ENCODE data around the gene CAMTA1.

Gene CAMTA1

GRCh38 chr1:7076117-7076516, 290.9 kb downstream of the CAMTA1 start:
- DNase-seq: no peak
- no peaks in the 10 kb centered on the region for H3K4me1 ChIP-seq (ENCODE audit: low read length)
- H4K20me1 ChIP-seq (ENCODE audit: insufficient read depth, low read length): no peaks in the 10 kb centered on the region
- H3K36me3 ChIP-seq (replicated peaks; ENCODE audit: insufficient read depth, low read length): no peaks in the 10 kb centered on the region
- TF ChIP-seq EZH2 (optimal IDR thresholded peaks at IDR 0.05; ENCODE audit: low read depth, low read length) (no peak), CTCF (IDR thresholded peaks at IDR 0.05; ENCODE audit: low read length) (no peak), EZH2phosphoT487 (IDR thresholded peaks at IDR 0.05; ENCODE audit: low read length) (no peak)
- H3K27ac ChIP-seq (ENCODE audit: low read length): no peak overlapping the region
- H2AFZ ChIP-seq (ENCODE audit: low read length): no peak overlapping the region
- no peaks in the 10 kb centered on the region for H3K9me3 ChIP-seq (replicated peaks; ENCODE audit: insufficient read depth, low read length)
- H3K4me3 ChIP-seq (ENCODE audit: low read length): no peak overlapping the region
- H3K9ac ChIP-seq (ENCODE audit: low read length): no peak overlapping the region
- no peaks in the 10 kb centered on the region for H3F3A ChIP-seq (ENCODE audit: insufficient read depth, low read length)
- H3K4me2 ChIP-seq (ENCODE audit: low read depth, low read length): no peak overlapping the region
- no peaks in the 10 kb centered on the region for H3K9me2 ChIP-seq (replicated peaks; ENCODE audit: insufficient read depth, low read length)
- peaks cover 80% of the 10 kb centered on the region for H3K27me3 ChIP-seq (replicated peaks; ENCODE audit: insufficient read depth, low read length)
- no peaks in the 10 kb centered on the region for H3K79me2 ChIP-seq (ENCODE audit: low read length)

- TF ChIP-seq EZH2 (optimal IDR thresholded peaks at IDR 0.05; ENCODE audit: low read depth, low read length) (no peak), EZH2phosphoT487 (IDR thresholded peaks at IDR 0.05; ENCODE audit: low read length) (no peak), CTCF (IDR thresholded peaks at IDR 0.05; ENCODE audit: low read length) (no peak)
- H3K4me1 ChIP-seq (ENCODE audit: low read length): no peaks in the 10 kb centered on the region
Observed at GRCh38 chr1:7076572-7076971, 291.3 kb downstream of the CAMTA1 start.

GRCh38 chr1:7077136-7077535, 291.9 kb downstream of the CAMTA1 start:
- no peaks in the 10 kb centered on the region for H3K4me1 ChIP-seq (ENCODE audit: low read length)
- no peaks in the 10 kb centered on the region for H4K20me1 ChIP-seq (ENCODE audit: insufficient read depth, low read length)
- H3K4me3 ChIP-seq (ENCODE audit: low read length): no peak overlapping the region
- no peaks in the 10 kb centered on the region for H3F3A ChIP-seq (ENCODE audit: insufficient read depth, low read length)
- H3K9me2 ChIP-seq (replicated peaks; ENCODE audit: insufficient read depth, low read length): no peaks in the 10 kb centered on the region
- H2AFZ ChIP-seq (ENCODE audit: low read length): no peak overlapping the region
- H3K4me2 ChIP-seq (ENCODE audit: low read depth, low read length): no peak overlapping the region
- DNase-seq: no peak
- H3K27ac ChIP-seq (ENCODE audit: low read length): no peak overlapping the region
- no peaks in the 10 kb centered on the region for H3K36me3 ChIP-seq (replicated peaks; ENCODE audit: insufficient read depth, low read length)
- no peak for TF ChIP-seq EZH2 (optimal IDR thresholded peaks at IDR 0.05; ENCODE audit: low read depth, low read length)
- TF ChIP-seq CTCF (IDR thresholded peaks at IDR 0.05; ENCODE audit: low read length): no peak
- TF ChIP-seq EZH2phosphoT487 (IDR thresholded peaks at IDR 0.05; ENCODE audit: low read length): no peak
- H3K9ac ChIP-seq (ENCODE audit: low read length): no peak overlapping the region
- H3K79me2 ChIP-seq (ENCODE audit: low read length): no peaks in the 10 kb centered on the region
- no peaks in the 10 kb centered on the region for H3K9me3 ChIP-seq (replicated peaks; ENCODE audit: insufficient read depth, low read length)
- H3K27me3 ChIP-seq (replicated peaks; ENCODE audit: insufficient read depth, low read length): peaks cover 80% of the 10 kb centered on the region

More at GRCh38 chr1:7076572-7076971, 291.3 kb downstream of the CAMTA1 start:
- H3K36me3 ChIP-seq (replicated peaks; ENCODE audit: insufficient read depth, low read length): no peaks in the 10 kb centered on the region
- H4K20me1 ChIP-seq (ENCODE audit: insufficient read depth, low read length): no peaks in the 10 kb centered on the region
- no peak overlapping the region for H3K27ac ChIP-seq (ENCODE audit: low read length)
- H3K4me2 ChIP-seq (ENCODE audit: low read depth, low read length): no peak overlapping the region
- no peaks in the 10 kb centered on the region for H3K9me3 ChIP-seq (replicated peaks; ENCODE audit: insufficient read depth, low read length)
- no peaks in the 10 kb centered on the region for H3F3A ChIP-seq (ENCODE audit: insufficient read depth, low read length)
- no peak overlapping the region for H3K4me3 ChIP-seq (ENCODE audit: low read length)
- DNase-seq: no peak
- peaks cover 80% of the 10 kb centered on the region for H3K27me3 ChIP-seq (replicated peaks; ENCODE audit: insufficient read depth, low read length)
- no peaks in the 10 kb centered on the region for H3K79me2 ChIP-seq (ENCODE audit: low read length)
- no peak overlapping the region for H3K9ac ChIP-seq (ENCODE audit: low read length)
- H3K9me2 ChIP-seq (replicated peaks; ENCODE audit: insufficient read depth, low read length): no peaks in the 10 kb centered on the region
- no peak overlapping the region for H2AFZ ChIP-seq (ENCODE audit: low read length)
